HepG2 (cell line): Measurements from ENCODE around the gene TBX5. TPM values are rescaled to one million over a fixed set of nuclear protein-coding genes. Genes with fewer than 3 reads are reported as not detected.

Experiments used
- ATAC-seq: fragments of 200-7000 bp; cut with Tn5 transposase; 3 replicates; pipeline ENCODE4 v1.9.1; 2020; ENCODE audit warnings: mild to moderate bottlenecking, moderate library complexity
- BruUV-seq: library from RNA; stranded (reverse); fragments of 400-500 nt; replicated peaks from 2 replicates; lab custom pipeline; 2021; lab: Mats Ljungman, UMichigan
- CTCF ChIA-PET: fragments of 300-600 bp; formaldehyde crosslinking; extraction: SDS; loops from one replicate; lab custom pipeline; 2021; ENCODE audit warnings: low total read pairs, inconsistent platforms, low intra/inter-chr PET ratio; lab: Yijun Ruan, JAX
- POLR2A ChIA-PET: fragments of 350-600 bp; sonication (Branson Sonifier 250); formaldehyde crosslinking; loops from one replicate; lab custom pipeline; 2020; ENCODE audit warnings: antibody characterized with exemption, inconsistent platforms; lab: Yijun Ruan, JAX
- DNase-seq: peaks from one replicate; pipeline ENCODE4 v3.0.0-alpha.2; 2015; ENCODE audit warnings: low spot score
- FAIRE-seq: peaks from 3 replicates; lab custom pipeline; 2011; peaks lifted over from hg19 to GRCh38; lab: Jason Lieb, UNC
- H2AFZ ChIP-seq: one replicate; pipeline ENCODE4 v1.6.1; 2011; ENCODE audit warnings: low read length, inconsistent platforms
- H3K27ac ChIP-seq: fragments of 300-600 bp; 3 replicates; pipeline ENCODE4 v1.8.0; 2011; ENCODE audit warnings: mixed run types, mild to moderate bottlenecking, mixed read lengths, low read length, inconsistent platforms; ENCODE audit not compliant: insufficient read depth; ENCODE audit errors: extremely low read length
- H3K27me3 ChIP-seq, 2 experiments: fragments of 200-600 bp in 1 of 2; 2 replicates in 1 of 2; 3 replicates in 1 of 2; pipeline versions ENCODE4 v1.6.0 to v1.8.0; 2011; ENCODE audit warnings: low read length in 2 of 2, mild to moderate bottlenecking in 2 of 2, moderate library complexity in 2 of 2, inconsistent platforms in 1 of 2; ENCODE audit not compliant: insufficient read depth in 2 of 2, control insufficient read depth in 1 of 2
- H3K36me3 ChIP-seq, 2 experiments: fragments of 200-600 bp in 1 of 2; replicated peaks in 1 of 2; 2 replicates in 1 of 2; 3 replicates in 1 of 2; pipeline versions ENCODE4 v1.5.1 to v1.8.0; 2011; ENCODE audit warnings: low read length in 2 of 2, inconsistent platforms in 1 of 2; ENCODE audit not compliant: insufficient read depth in 2 of 2, control insufficient read depth in 1 of 2
- H3K4me1 ChIP-seq: 2 replicates; pipeline ENCODE4 v1.5.1; 2012; ENCODE audit warnings: low read length, inconsistent platforms; ENCODE audit not compliant: insufficient read depth
- H3K4me2 ChIP-seq: 2 replicates; pipeline ENCODE4 v1.6.0; 2011; ENCODE audit warnings: low read depth, low read length, inconsistent platforms
- H3K4me3 ChIP-seq, 3 experiments: fragments of 200-600 bp in 1 of 3; sonication (generic), shearing (Covaris generic) in 1 of 3; replicated peaks in 1 of 3; 2 replicates each; pipeline ENCODE4 v1.5.1; 2011 to 2016; ENCODE audit warnings: low read length in 3 of 3, inconsistent platforms in 2 of 3, low read depth in 2 of 3, mild to moderate bottlenecking in 2 of 3, control low read depth in 1 of 3, mixed read lengths in 1 of 3; ENCODE audit not compliant: insufficient read depth in 1 of 3
- H3K79me2 ChIP-seq: one replicate; pipeline ENCODE4 v1.6.1; 2011; ENCODE audit warnings: low read length, inconsistent platforms; ENCODE audit not compliant: insufficient read depth
- H3K9ac ChIP-seq: 2 replicates; pipeline ENCODE4 v1.6.0; 2011; ENCODE audit warnings: mild to moderate bottlenecking, low read depth, low read length, inconsistent platforms; ENCODE audit not compliant: insufficient read depth
- H3K9me3 ChIP-seq: 2 replicates; pipeline ENCODE4 v1.5.1; 2012; ENCODE audit warnings: mild to moderate bottlenecking, low read length
- H4K20me1 ChIP-seq: 2 replicates; pipeline ENCODE4 v1.6.0; 2011; ENCODE audit warnings: inconsistent platforms, mild to moderate bottlenecking, low read length, moderate library complexity; ENCODE audit not compliant: insufficient read depth
- MTF1 ChIP-seq: sonication (generic); formaldehyde crosslinking; IDR thresholded peaks from 2 replicates; pipeline ENCODE4 v1.5.0; 2020; ENCODE audit warnings: missing genetic modification reagents
- WGBS: methylation state at CpG from one replicate; pipeline ENCODE4 v1.1.6; 2017; ENCODE audit warnings: low lambda C conversion rate; 5-methylcytosine and 5-hydroxymethylcytosine counted together
- in situ Hi-C: cut with HindIII; loops from 2 replicates; pipeline ENCODE4 v1.10.0; 2017; ENCODE audit warnings: low pct_unique_long_range_greater_than_20kb; ENCODE audit not compliant: extremely low pct_ligation_motif_present
- intact Hi-C: fragments of 100-400 bp; cut with micrococcal nuclease; formaldehyde crosslinking; loops from one replicate; pipeline ENCODE4 v1.10.0; 2022; ENCODE audit not compliant: unreplicated experiment
- polyA plus RNA-seq, 8 experiments: library from polyadenylated mRNA; depleted of rRNA in 3 of 8; stranded (reverse) in 7 of 8; unstranded in 1 of 8; fragments of >200 nt; fragmentation: Illumina TruSeq in 4 of 8; extraction: Trizol in 4 of 8; gene quantifications; 2 replicates each; pipeline versions ENCODE4 v1.2.1 to v1.2.3, GENCODE V29; 2011 to 2016; ENCODE audit warnings: low read depth in 4 of 8, missing spikeins in 1 of 8, mixed read lengths in 1 of 8; ENCODE audit not compliant: insufficient read depth in 1 of 8
- total RNA-seq, 5 experiments: library from RNA; depleted of rRNA; stranded (reverse); fragments of >200 nt; fragmentation: Illumina TruSeq; extraction: Trizol; gene quantifications; 2 replicates each; pipeline ENCODE4 v1.2.3, GENCODE V29; 2016; ENCODE audit warnings: low read depth in 1 of 5
- TF ChIP-seq, protein P1 (sequence below): sonication (generic); formaldehyde crosslinking; IDR thresholded peaks from 2 replicates; pipeline ENCODE4 v1.5.0; 2020; ENCODE audit warnings: mild to moderate bottlenecking, missing genetic modification reagents, borderline replicate concordance

Gene TBX5
- total and polyA plus RNA-seq, 2 of the 13 experiments (the other 11 are each of a cell fraction or from before 2014, with no cell fraction given): not detected

- Histone ChIP-seq H4K20me1 (no peaks in the 10 kb centered on the region), H3K27ac (no peak overlapping the region), H3K4me2 (no peak overlapping the region), H3K9me3 (no peaks in the 10 kb centered on the region), H2AFZ (no peak overlapping the region), H3K36me3 (no peaks in the 10 kb centered on the region), H3K79me2 (no peaks in the 10 kb centered on the region), H3K4me1 (no peaks in the 10 kb centered on the region), H3K9ac (no peak overlapping the region), H3K27me3 (peaks cover 5 to 85% of the 10 kb centered on the region in 2 experiments), H3K4me3 (no peak overlapping the region)
- in situ Hi-C loops: no loop called here
- intact Hi-C loops: no loop called here
- FAIRE-seq (no peak), DNase-seq (no peak), ATAC-seq (no peak)
- ChIA-PET CTCF (no interaction called here), POLR2A (no interaction called here)
- 21% methylated on average over 12 of the region's 12 CpGs for WGBS
- TF ChIP-seq, protein P1, sequence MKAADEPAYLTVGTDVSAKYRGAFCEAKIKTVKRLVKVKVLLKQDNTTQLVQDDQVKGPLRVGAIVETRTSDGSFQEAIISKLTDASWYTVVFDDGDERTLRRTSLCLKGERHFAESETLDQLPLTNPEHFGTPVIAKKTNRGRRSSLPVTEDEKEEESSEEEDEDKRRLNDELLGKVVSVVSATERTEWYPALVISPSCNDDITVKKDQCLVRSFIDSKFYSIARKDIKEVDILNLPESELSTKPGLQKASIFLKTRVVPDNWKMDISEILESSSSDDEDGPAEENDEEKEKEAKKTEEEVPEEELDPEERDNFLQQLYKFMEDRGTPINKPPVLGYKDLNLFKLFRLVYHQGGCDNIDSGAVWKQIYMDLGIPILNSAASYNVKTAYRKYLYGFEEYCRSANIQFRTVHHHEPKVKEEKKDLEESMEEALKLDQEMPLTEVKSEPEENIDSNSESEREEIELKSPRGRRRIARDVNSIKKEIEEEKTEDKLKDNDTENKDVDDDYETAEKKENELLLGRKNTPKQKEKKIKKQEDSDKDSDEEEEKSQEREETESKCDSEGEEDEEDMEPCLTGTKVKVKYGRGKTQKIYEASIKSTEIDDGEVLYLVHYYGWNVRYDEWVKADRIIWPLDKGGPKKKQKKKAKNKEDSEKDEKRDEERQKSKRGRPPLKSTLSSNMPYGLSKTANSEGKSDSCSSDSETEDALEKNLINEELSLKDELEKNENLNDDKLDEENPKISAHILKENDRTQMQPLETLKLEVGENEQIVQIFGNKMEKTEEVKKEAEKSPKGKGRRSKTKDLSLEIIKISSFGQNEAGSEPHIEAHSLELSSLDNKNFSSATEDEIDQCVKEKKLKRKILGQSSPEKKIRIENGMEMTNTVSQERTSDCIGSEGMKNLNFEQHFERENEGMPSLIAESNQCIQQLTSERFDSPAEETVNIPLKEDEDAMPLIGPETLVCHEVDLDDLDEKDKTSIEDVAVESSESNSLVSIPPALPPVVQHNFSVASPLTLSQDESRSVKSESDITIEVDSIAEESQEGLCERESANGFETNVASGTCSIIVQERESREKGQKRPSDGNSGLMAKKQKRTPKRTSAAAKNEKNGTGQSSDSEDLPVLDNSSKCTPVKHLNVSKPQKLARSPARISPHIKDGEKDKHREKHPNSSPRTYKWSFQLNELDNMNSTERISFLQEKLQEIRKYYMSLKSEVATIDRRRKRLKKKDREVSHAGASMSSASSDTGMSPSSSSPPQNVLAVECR: no peak
- no peak for TF ChIP-seq MTF1
- BruUV-seq: no TSS peak
These were observed 4.1 kb upstream of the TBX5 start for GRCh38 chr12:114409852-114410600.
